Keratinocyte (primary cell): Measurements from ENCODE around the gene DPYSL4. TPM values are rescaled to one million over a fixed set of nuclear protein-coding genes. Genes with fewer than 3 reads are reported as not detected.

Source experiments
- DNase-seq: peaks from one replicate; pipeline ENCODE4 v3.0.0-alpha.2; 2011; ENCODE audit warnings: low read depth, missing footprints, low spot score
- FAIRE-seq: peaks from 2 replicates; lab custom pipeline; 2011; peaks lifted over from hg19 to GRCh38; lab: Jason Lieb, UNC
- H2AFZ ChIP-seq: 2 replicates; pipeline ENCODE4 v1.6.0; 2012; ENCODE audit warnings: low read length, control low read depth, inconsistent platforms; ENCODE audit not compliant: control insufficient read depth
- H3K27ac ChIP-seq: 2 replicates; pipeline ENCODE4 v1.5.1; 2011; ENCODE audit warnings: low read length; ENCODE audit not compliant: control insufficient read depth, insufficient read depth
- H3K27me3 ChIP-seq: 3 replicates; pipeline ENCODE4 v1.6.0; 2011; ENCODE audit warnings: low read length; ENCODE audit not compliant: control insufficient read depth, insufficient read depth; ENCODE audit errors: extremely low read depth
- H3K36me3 ChIP-seq, 2 experiments: 2 replicates in 1 of 2; 3 replicates in 1 of 2; pipeline ENCODE4 v1.5.1; 2011; ENCODE audit warnings: low read length in 2 of 2, mild to moderate bottlenecking in 1 of 2; ENCODE audit not compliant: control insufficient read depth in 2 of 2, insufficient read depth in 2 of 2; ENCODE audit errors: extremely low read depth in 1 of 2
- H3K4me1 ChIP-seq: 3 replicates; pipeline ENCODE4 v1.5.1; 2011; ENCODE audit warnings: low read length; ENCODE audit not compliant: control insufficient read depth, insufficient read depth; ENCODE audit errors: extremely low read depth
- H3K4me2 ChIP-seq: 3 replicates; pipeline ENCODE4 v1.6.0; 2011; ENCODE audit warnings: low read depth, low read length; ENCODE audit not compliant: control insufficient read depth, insufficient read depth; ENCODE audit errors: extremely low read depth
- H3K4me3 ChIP-seq, 3 experiments: fragments of 200-600 bp in 1 of 3; sonication (generic) in 1 of 3; 2 replicates in 2 of 3; 3 replicates in 1 of 3; pipeline ENCODE4 v1.5.1; 2011 to 2016; ENCODE audit warnings: low read length in 3 of 3, mild to moderate bottlenecking in 3 of 3, control low read depth in 2 of 3, inconsistent platforms in 1 of 3, low read depth in 1 of 3, mixed read lengths in 1 of 3, mixed run types in 1 of 3, moderate library complexity in 1 of 3; ENCODE audit not compliant: control insufficient read depth in 2 of 3, insufficient read depth in 2 of 3; ENCODE audit errors: extremely low read depth in 1 of 3
- H3K79me2 ChIP-seq: 2 replicates; pipeline ENCODE4 v1.6.0; 2012; ENCODE audit warnings: low read length; ENCODE audit not compliant: control insufficient read depth, insufficient read depth
- H3K9ac ChIP-seq: 3 replicates; pipeline ENCODE4 v1.6.0; 2011; ENCODE audit warnings: low read length; ENCODE audit not compliant: control insufficient read depth, insufficient read depth; ENCODE audit errors: extremely low read depth
- H3K9me1 ChIP-seq: 3 replicates; pipeline ENCODE4 v1.6.0; 2011; ENCODE audit warnings: low read length; ENCODE audit not compliant: control insufficient read depth, insufficient read depth; ENCODE audit errors: extremely low read depth
- H3K9me3 ChIP-seq: 2 replicates; pipeline ENCODE4 v1.5.1; 2012; ENCODE audit warnings: low read depth, low read length; ENCODE audit not compliant: control insufficient read depth
- H4K20me1 ChIP-seq: 3 replicates; pipeline ENCODE4 v1.6.0; 2011; ENCODE audit warnings: low read length; ENCODE audit not compliant: control insufficient read depth, insufficient read depth; ENCODE audit errors: extremely low read depth
- CTCF ChIP-seq, 3 experiments: IDR thresholded peaks in 1 of 3; conservative IDR thresholded peaks in 1 of 3; optimal IDR thresholded peaks in 1 of 3; 2 replicates in 2 of 3; 3 replicates in 1 of 3; pipeline versions ENCODE3 to v1.5.1; 2011; ENCODE audit warnings: low read length in 3 of 3, mild to moderate bottlenecking in 3 of 3, moderate library complexity in 2 of 3, control low read depth in 1 of 3, inconsistent platforms in 1 of 3; ENCODE audit not compliant: insufficient read depth in 2 of 3; ENCODE audit errors: extremely low read depth in 1 of 3
- EZH2 ChIP-seq: IDR thresholded peaks from one replicate; pipeline ENCODE4 v1.6.1; 2012; ENCODE audit warnings: inconsistent platforms, mild to moderate bottlenecking, low read length, moderate library complexity
- dilution Hi-C: fragments of 300-500 bp; cut with MboI; formaldehyde crosslinking; loops from one replicate; pipeline ENCODE4 v1.7.0; 2020; ENCODE audit warnings: low sequenced_read_pairs; ENCODE audit not compliant: extremely low pct_ligation_motif_present
- polyA plus RNA-seq, 5 experiments: library from polyadenylated mRNA; depleted of rRNA in 3 of 5; stranded (reverse) in 3 of 5; stranded (forward) in 1 of 5; unstranded in 1 of 5; fragments of >200 nt; gene quantifications; 1 replicate in 1 of 5; 2 replicates in 3 of 5; 3 replicates in 1 of 5; pipeline versions ENCODE4 v1.2.1 to v1.2.3, GENCODE V29; 2011 to 2012; ENCODE audit warnings: missing spikeins in 2 of 5, low read depth in 1 of 5, low replicate concordance in 1 of 5

Gene DPYSL4
- polyA plus RNA-seq, 1 donor (not counting 4 experiments of a cell fraction or from before 2014, with no cell fraction given): 7.4 TPM

GRCh38 chr10:132200344-132201110, 13.8 kb downstream of the DPYSL4 start:
- Histone ChIP-seq H3K27me3 (no peaks in the 10 kb centered on the region), H2AFZ (no peak overlapping the region), H3K4me2 (no peak overlapping the region), H3K79me2 (no peaks in the 10 kb centered on the region), H3K36me3 (no peaks in the 10 kb centered on the region), H3K4me3 (no peak overlapping the region), H3K9me3 (no peaks in the 10 kb centered on the region), H3K4me1 (no peaks in the 10 kb centered on the region), H3K9ac (no peak overlapping the region), H3K9me1 (no peaks in the 10 kb centered on the region), H4K20me1 (no peaks in the 10 kb centered on the region), H3K27ac (no peak overlapping the region)
- no peak for FAIRE-seq
- dilution Hi-C loops: no loop called here
- no peak for DNase-seq
- TF ChIP-seq CTCF (optimal IDR thresholded peaks at IDR 0.05 in 1 of 3, IDR thresholded peaks at IDR 0.05 in 1 of 3, conservative IDR thresholded peaks at IDR 0.05 in 1 of 3; ENCODE audit: extremely low read depth in 1 of 3, insufficient read depth in 2 of 3, low read length in 3 of 3) (no peak), EZH2 (no peak)

- dilution Hi-C loops: no loop called here
- Histone ChIP-seq H3K27me3 (no peaks in the 10 kb centered on the region), H3K36me3 (no peaks in the 10 kb centered on the region), H3K4me2 (no peak overlapping the region), H2AFZ (no peak overlapping the region), H4K20me1 (no peaks in the 10 kb centered on the region), H3K4me3 (no peak overlapping the region), H3K79me2 (no peaks in the 10 kb centered on the region), H3K9me1 (no peaks in the 10 kb centered on the region), H3K9ac (no peak overlapping the region), H3K4me1 (no peaks in the 10 kb centered on the region), H3K27ac (no peak overlapping the region), H3K9me3 (no peaks in the 10 kb centered on the region)
- no peak for DNase-seq
- no peak for FAIRE-seq
- no peak for TF ChIP-seq EZH2
- TF ChIP-seq CTCF (optimal IDR thresholded peaks at IDR 0.05 in 1 of 3, IDR thresholded peaks at IDR 0.05 in 1 of 3, conservative IDR thresholded peaks at IDR 0.05 in 1 of 3; ENCODE audit: extremely low read depth in 1 of 3, insufficient read depth in 2 of 3, low read length in 3 of 3): no peak
Measured at GRCh38 chr10:132201111-132201969, 14.6 kb downstream of the DPYSL4 start.
